Upper lobe of right lung (tissue), 1 donor: ENCODE measurements around the gene KLHL40. TPM values are rescaled to one million over a fixed set of nuclear protein-coding genes. Genes with fewer than 3 reads are reported as not detected.

Experiments used
- ATAC-seq: fragments of 200-7000 bp; cut with Tn5 transposase; one replicate; pipeline ENCODE4 v1.9.1; 2020; ENCODE audit warnings: mild to moderate bottlenecking, moderate library complexity
- DNase-seq: peaks from one replicate; pipeline ENCODE4 v3.0.0-alpha.2; 2020
- H3K27ac ChIP-seq: fragments of 200-600 bp; one replicate; pipeline ENCODE4 v1.8.0; 2022
- H3K27me3 ChIP-seq: fragments of 200-600 bp; one replicate; pipeline ENCODE4 v1.8.0; 2022; ENCODE audit warnings: mild to moderate bottlenecking
- H3K36me3 ChIP-seq: fragments of 200-600 bp; one replicate; pipeline ENCODE4 v1.8.0; 2022
- H3K4me1 ChIP-seq: fragments of 200-600 bp; one replicate; pipeline ENCODE4 v1.8.0; 2022
- H3K4me3 ChIP-seq: fragments of 200-600 bp; one replicate; pipeline ENCODE4 v1.8.0; 2022; ENCODE audit warnings: mild to moderate bottlenecking
- H3K9me3 ChIP-seq: fragments of 200-600 bp; one replicate; pipeline ENCODE4 v1.8.0; 2022
- CTCF ChIP-seq: fragments of 200-600 bp; IDR thresholded peaks from one replicate; pipeline ENCODE4 v1.8.0; 2022; ENCODE audit warnings: antibody characterized with exemption
- intact Hi-C: fragments of 100-400 bp; cut with DNase I; formaldehyde crosslinking; loops from one replicate; pipeline ENCODE4 v1.11.0; 2022
- total RNA-seq: library from RNA; stranded (reverse); fragmentation: NEBNext Ultra II Directional; extraction: Animal tissue kit (Norgen Biotek cat#: 25700); gene quantifications from one replicate; pipeline ENCODE4 v1.2.1, GENCODE V29; 2021
- donor health status: DM: no; HTN: yes; CAD: no; lungs with severe emphysema.

Gene KLHL40
- total RNA-seq, 1 donor from 2014 or later = not detected

- H3K4me1 ChIP-seq = no peaks in the 10 kb centered on the region
- no peak for ATAC-seq
- H3K27me3 ChIP-seq = no peaks in the 10 kb centered on the region
- no peaks in the 10 kb centered on the region for H3K9me3 ChIP-seq
- no peak overlapping the region for H3K4me3 ChIP-seq
- TF ChIP-seq CTCF = no peak
- no peaks in the 10 kb centered on the region for H3K36me3 ChIP-seq
- DNase-seq = peak; percentile 46
- no peak overlapping the region for H3K27ac ChIP-seq
- intact Hi-C loops = no loop called here
Observed at GRCh38 chr3:42707620-42708355, 22.5 kb downstream of the KLHL40 start.

- ATAC-seq = no peak
- Histone ChIP-seq H3K27ac (no peak overlapping the region), H3K4me1 (no peaks in the 10 kb centered on the region), H3K27me3 (no peaks in the 10 kb centered on the region), H3K9me3 (no peaks in the 10 kb centered on the region), H3K4me3 (no peak overlapping the region), H3K36me3 (no peaks in the 10 kb centered on the region)
- TF ChIP-seq CTCF = no peak
- intact Hi-C loops = no loop called here
- peak; percentile 57 for DNase-seq
Observed at GRCh38 chr3:42708611-42709151, 23.3 kb downstream of the KLHL40 start.

GRCh38 chr3:42709621-42710020, 24.3 kb downstream of the KLHL40 start:
- no peaks in the 10 kb centered on the region for H3K9me3 ChIP-seq
- TF ChIP-seq CTCF = no peak
- H3K4me1 ChIP-seq = no peaks in the 10 kb centered on the region
- DNase-seq = no peak
- H3K36me3 ChIP-seq = no peaks in the 10 kb centered on the region
- intact Hi-C loops = no loop called here
- H3K27ac ChIP-seq = no peak overlapping the region
- no peaks in the 10 kb centered on the region for H3K27me3 ChIP-seq
- H3K4me3 ChIP-seq = no peak overlapping the region
- ATAC-seq = no peak

GRCh38 chr3:42710323-42711021, 25.1 kb downstream of the KLHL40 start:
- intact Hi-C loops = no loop called here

More at GRCh38 chr3:42710323-42711021, 25.1 kb downstream of the KLHL40 start:
- H3K9me3 ChIP-seq = no peaks in the 10 kb centered on the region
- ATAC-seq (no peak), DNase-seq (peak; percentile 29)
- no peaks in the 10 kb centered on the region for H3K27me3 ChIP-seq
- TF ChIP-seq CTCF = no peak
- no peak overlapping the region for H3K4me3 ChIP-seq
- H3K36me3 ChIP-seq = no peaks in the 10 kb centered on the region
- no peaks in the 10 kb centered on the region for H3K4me1 ChIP-seq
- H3K27ac ChIP-seq = no peak overlapping the region
